Glutamatergic neuron (in vitro differentiated cells): ENCODE measurements around the gene SH3PXD2B. TPM values are rescaled to one million over a fixed set of nuclear protein-coding genes. Genes with fewer than 3 reads are reported as not detected.
A peak's percentile ranks its signal among the peaks of the same experiment; 100 is the strongest.
"Not testable (repeated sequence)": the region's sequence is repeated elsewhere in the genome, so short reads cannot be mapped to it uniquely, and the experiment has no call there.

Experiments
- DNase-seq: peaks from one replicate; pipeline ENCODE4 v3.0.0; 2022
- H3K27ac Mint-ChIP-seq: one replicate; pipeline ENCODE4 v1.8.0; 2020; ENCODE audit warnings: mild to moderate bottlenecking, mixed read lengths, inconsistent platforms; ENCODE audit not compliant: unreplicated experiment
- H3K27me3 Mint-ChIP-seq: one replicate; pipeline ENCODE4 v1.8.0; 2020; ENCODE audit warnings: mild to moderate bottlenecking, moderate library complexity, mixed read lengths, inconsistent platforms; ENCODE audit not compliant: unreplicated experiment
- H3K36me3 Mint-ChIP-seq: one replicate; pipeline ENCODE4 v1.8.0; 2020; ENCODE audit warnings: mild to moderate bottlenecking, mixed read lengths, inconsistent platforms; ENCODE audit not compliant: unreplicated experiment
- H3K4me1 Mint-ChIP-seq: one replicate; pipeline ENCODE4 v1.8.0; 2020; ENCODE audit warnings: mild to moderate bottlenecking, low read depth, mixed read lengths, inconsistent platforms; ENCODE audit not compliant: unreplicated experiment
- H3K4me3 Mint-ChIP-seq: one replicate; pipeline ENCODE4 v1.8.0; 2020; ENCODE audit warnings: mild to moderate bottlenecking, mixed read lengths, inconsistent platforms; ENCODE audit not compliant: unreplicated experiment
- H3K9me3 Mint-ChIP-seq: one replicate; pipeline ENCODE4 v1.8.0; 2020; ENCODE audit warnings: mild to moderate bottlenecking, moderate library complexity, mixed read lengths, inconsistent platforms; ENCODE audit not compliant: unreplicated experiment
- CTCF ChIP-seq: fragments of 200-600 bp; sonication (generic); IDR thresholded peaks from one replicate; pipeline ENCODE4 v1.5.0; 2021; ENCODE audit not compliant: partially characterized antibody, unreplicated experiment
- total RNA-seq: library from RNA; stranded (reverse); fragmentation: NEBNext Ultra II Directional; extraction: Animal tissue kit (Norgen Biotek cat#: 25700); gene quantifications from one replicate; pipeline ENCODE4 v1.2.1, GENCODE V29; 2021; ENCODE audit not compliant: unreplicated experiment

Gene SH3PXD2B
- total RNA-seq, 1 donor from 2014 or later: 96.8 TPM

DNA sequence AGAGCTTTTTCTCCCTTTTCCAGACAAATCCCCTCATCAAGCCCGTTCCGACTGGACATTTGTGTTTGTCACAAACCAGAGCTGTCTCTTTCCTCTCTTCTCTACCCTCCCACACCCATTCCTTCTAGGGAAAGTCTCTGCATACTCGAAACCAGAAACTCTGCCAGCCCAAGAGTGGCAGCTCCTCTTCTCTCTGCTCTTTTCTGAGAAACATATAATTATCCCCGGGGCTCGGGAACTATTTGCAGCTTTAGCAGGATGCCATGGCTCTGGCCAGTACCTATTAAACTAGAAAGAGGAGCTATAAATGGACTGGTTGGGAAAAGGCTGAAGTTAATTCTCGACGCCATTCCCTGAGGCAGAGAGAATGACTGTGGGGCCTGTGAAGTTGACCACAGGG is 82.6 kb downstream of the SH3PXD2B start:
- no peaks in the 10 kb centered on the region for H3K4me1 Mint-ChIP-seq
- H3K36me3 Mint-ChIP-seq: peaks cover 33% of the 10 kb centered on the region
- H3K27me3 Mint-ChIP-seq: no peaks in the 10 kb centered on the region
- TF ChIP-seq CTCF: no peak
- no peak for DNase-seq
- no peak overlapping the region for H3K4me3 Mint-ChIP-seq
- no peak overlapping the region for H3K27ac Mint-ChIP-seq
- H3K9me3 Mint-ChIP-seq: peaks cover 5% of the 10 kb centered on the region

- H3K27me3 Mint-ChIP-seq: peaks cover 3% of the 10 kb centered on the region
- TF ChIP-seq CTCF: peak; percentile 82
- H3K36me3 Mint-ChIP-seq: peaks cover 33% of the 10 kb centered on the region
- no peak overlapping the region for H3K4me3 Mint-ChIP-seq
- no peaks in the 10 kb centered on the region for H3K4me1 Mint-ChIP-seq
- H3K9me3 Mint-ChIP-seq: peaks cover 5% of the 10 kb centered on the region
- no peak overlapping the region for H3K27ac Mint-ChIP-seq
- peak; percentile 45 for DNase-seq
Observed at GRCh38 chr5:172370648-172371545, 83.4 kb downstream of the SH3PXD2B start.

GRCh38 chr5:172370237-172370640 is 84.1 kb downstream of the SH3PXD2B start:
- peaks cover 37% of the 10 kb centered on the region for H3K36me3 Mint-ChIP-seq
- H3K4me3 Mint-ChIP-seq: no peak overlapping the region
- DNase-seq: no peak
- H3K27ac Mint-ChIP-seq: no peak overlapping the region
- H3K27me3 Mint-ChIP-seq: peaks cover 3% of the 10 kb centered on the region
- TF ChIP-seq CTCF: no peak
- no peaks in the 10 kb centered on the region for H3K4me1 Mint-ChIP-seq
- peaks cover 5% of the 10 kb centered on the region for H3K9me3 Mint-ChIP-seq

GRCh38 chr5:172368699-172369098 is 85.6 kb downstream of the SH3PXD2B start:
- H3K36me3 Mint-ChIP-seq: peaks cover 40% of the 10 kb centered on the region
- not testable (repeated sequence) for H3K4me3 Mint-ChIP-seq, H3K9me3 Mint-ChIP-seq, H3K27me3 Mint-ChIP-seq, H3K4me1 Mint-ChIP-seq, DNase-seq, H3K27ac Mint-ChIP-seq

DNA sequence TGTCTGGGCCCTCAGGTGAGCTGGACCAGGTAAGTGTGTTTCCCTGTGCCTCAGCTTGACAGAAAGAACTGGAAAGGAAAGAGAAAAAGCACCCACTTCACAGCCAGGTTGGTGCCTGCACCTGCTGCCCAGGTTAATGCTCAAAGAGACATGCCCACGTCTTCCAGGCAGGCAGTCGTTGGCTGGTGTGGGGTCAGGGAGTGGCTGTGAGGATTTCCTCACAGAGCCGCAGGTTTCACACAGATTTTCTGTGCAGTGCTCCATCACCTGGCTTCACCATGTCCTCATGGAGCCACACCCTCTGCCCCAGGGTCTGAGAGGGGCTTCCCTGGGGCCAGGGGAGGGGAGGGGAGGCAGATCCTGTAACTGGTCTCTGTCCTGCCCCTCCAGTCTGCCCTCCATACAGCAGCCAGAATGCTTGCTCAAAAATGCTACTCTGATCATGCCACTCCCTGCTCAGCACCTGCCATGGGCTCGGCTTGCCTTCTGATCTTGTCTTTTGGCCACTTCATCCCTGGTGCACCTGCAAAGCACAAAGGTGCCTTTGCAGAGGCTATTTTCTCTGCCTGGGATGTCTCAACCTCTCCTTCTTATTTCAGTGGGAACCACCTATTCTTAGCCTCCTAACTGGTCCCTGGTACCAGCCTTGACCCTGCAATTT is 88.2 kb downstream of the SH3PXD2B start:
- H3K27ac Mint-ChIP-seq: no peak overlapping the region
- no peak for DNase-seq
- TF ChIP-seq CTCF: no peak
- peaks cover 5% of the 10 kb centered on the region for H3K9me3 Mint-ChIP-seq
- no peak overlapping the region for H3K4me3 Mint-ChIP-seq
- peaks cover 16% of the 10 kb centered on the region for H3K4me1 Mint-ChIP-seq
- peaks cover 5% of the 10 kb centered on the region for H3K27me3 Mint-ChIP-seq
- peaks cover 29% of the 10 kb centered on the region for H3K36me3 Mint-ChIP-seq
